SU-DHL-6 (cell line): ENCODE results near the gene CEMP1.

Experiments
- H2AFZ ChIP-seq: fragments of 200-600 bp; sonication (generic); 2 replicates; pipeline ENCODE4 v1.6.1; 2014; ENCODE audit warnings: low read depth, mild to moderate bottlenecking, moderate library complexity, mixed read lengths, antibody characterized with exemption, low read length; ENCODE audit not compliant: severe bottlenecking
- H3F3A ChIP-seq: fragments of 200-600 bp; shearing (Covaris generic); 2 replicates; pipeline ENCODE4 v1.6.0; 2016; ENCODE audit warnings: antibody characterized with exemption, mild to moderate bottlenecking; ENCODE audit not compliant: insufficient read depth
- H3K27ac ChIP-seq: fragments of 200-600 bp; sonication (generic); 2 replicates; pipeline ENCODE4 v1.5.1; 2016; ENCODE audit warnings: low read depth, mild to moderate bottlenecking, low read length, moderate library complexity, mixed read lengths
- H3K27me3 ChIP-seq: fragments of 200-600 bp; sonication (generic), shearing (Covaris generic); 2 replicates; pipeline ENCODE4 v1.6.0; 2014; ENCODE audit warnings: mild to moderate bottlenecking, low read length
- H3K36me3 ChIP-seq: fragments of 200-600 bp; sonication (generic); 2 replicates; pipeline ENCODE4 v1.6.1; 2014; ENCODE audit warnings: mild to moderate bottlenecking, low read length, mixed read lengths
- H3K4me2 ChIP-seq: fragments of 300-600, 200-600 bp; shearing (Covaris generic), sonication (generic); 2 replicates; pipeline ENCODE4 v1.6.0; 2014; ENCODE audit warnings: low read length, low read depth, mild to moderate bottlenecking; ENCODE audit not compliant: poor library complexity, severe bottlenecking
- H3K4me3 ChIP-seq: fragments of 200-600 bp; sonication (generic); 2 replicates; pipeline ENCODE4 v1.5.1; 2014; ENCODE audit warnings: antibody characterized with exemption, low read length, mild to moderate bottlenecking, mixed read lengths; ENCODE audit not compliant: insufficient read depth, poor library complexity, severe bottlenecking
- H3K79me2 ChIP-seq: fragments of 200-600 bp; sonication (generic); 2 replicates; pipeline ENCODE4 v1.6.1; 2014; ENCODE audit warnings: mild to moderate bottlenecking, low read length, moderate library complexity; ENCODE audit not compliant: insufficient read depth
- H3K9ac ChIP-seq: fragments of 200-600 bp; sonication (generic); 2 replicates; pipeline ENCODE4 v1.7.0; 2014; ENCODE audit warnings: mild to moderate bottlenecking, low read length
- H3K9me2 ChIP-seq: fragments of 200-600 bp; sonication (generic); replicated peaks from 2 replicates; pipeline ENCODE4 v1.6.1; 2014; ENCODE audit warnings: low read length; ENCODE audit not compliant: insufficient read depth
- H3K9me3 ChIP-seq: fragments of 200-600 bp; sonication (generic); 2 replicates; pipeline ENCODE4 v1.6.1; 2014; ENCODE audit warnings: low read length, mixed read lengths; ENCODE audit not compliant: insufficient read depth
- H4K20me1 ChIP-seq: fragments of 200-600 bp; sonication (generic); 2 replicates; pipeline ENCODE4 v1.6.1; 2014; ENCODE audit warnings: low read depth, mild to moderate bottlenecking, antibody characterized with exemption, low read length, moderate library complexity, mixed read lengths
- EZH2phosphoT487 ChIP-seq: fragments of 200-600 bp; sonication (generic), shearing (Covaris generic); conservative IDR thresholded peaks from 2 replicates; pipeline ENCODE4 v1.6.1; 2018; ENCODE audit warnings: mild to moderate bottlenecking, antibody characterized with exemption, low read length, moderate library complexity, mixed read lengths
- TF ChIP-seq, protein P1 (sequence below): fragments of 200-600 bp; sonication (generic); IDR thresholded peaks from one replicate; pipeline ENCODE4 v1.5.1; 2017; ENCODE audit warnings: antibody characterized with exemption, mild to moderate bottlenecking, low read length, moderate library complexity; ENCODE audit not compliant: insufficient read depth, poor library complexity, severe bottlenecking

CEMP1 gene

DNA sequence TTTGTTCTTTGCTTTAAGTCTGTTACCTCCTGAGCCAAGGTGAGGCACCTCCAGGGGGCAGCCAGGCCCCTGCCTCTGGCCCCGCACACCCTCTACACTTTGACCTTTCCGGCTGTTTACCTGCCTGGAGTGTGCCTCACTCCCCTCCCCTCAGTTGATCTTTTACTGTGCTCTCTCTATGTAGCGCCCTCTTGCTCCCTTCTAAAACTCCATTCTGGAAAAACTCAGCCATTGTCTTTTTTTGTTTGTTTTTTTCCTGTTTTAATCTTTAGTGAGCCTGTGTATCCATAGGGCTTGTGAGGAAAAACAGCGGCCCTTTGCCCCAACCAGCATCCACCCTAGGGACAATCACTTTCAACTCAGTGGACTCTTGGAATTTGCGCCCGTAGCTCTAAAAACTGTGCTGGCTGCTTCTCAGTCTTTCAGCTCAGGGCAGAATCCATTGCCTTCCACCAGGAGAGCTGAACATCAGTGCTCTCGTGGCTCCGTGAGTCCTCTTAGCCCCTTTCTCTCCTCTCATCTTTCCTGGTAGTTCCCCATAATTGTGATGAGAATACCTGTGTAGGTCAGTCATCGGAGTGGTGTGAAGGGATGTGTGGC, 6.8 kb downstream of the CEMP1 start:
- no peak for TF ChIP-seq EZH2phosphoT487
- TF ChIP-seq, protein P1, sequence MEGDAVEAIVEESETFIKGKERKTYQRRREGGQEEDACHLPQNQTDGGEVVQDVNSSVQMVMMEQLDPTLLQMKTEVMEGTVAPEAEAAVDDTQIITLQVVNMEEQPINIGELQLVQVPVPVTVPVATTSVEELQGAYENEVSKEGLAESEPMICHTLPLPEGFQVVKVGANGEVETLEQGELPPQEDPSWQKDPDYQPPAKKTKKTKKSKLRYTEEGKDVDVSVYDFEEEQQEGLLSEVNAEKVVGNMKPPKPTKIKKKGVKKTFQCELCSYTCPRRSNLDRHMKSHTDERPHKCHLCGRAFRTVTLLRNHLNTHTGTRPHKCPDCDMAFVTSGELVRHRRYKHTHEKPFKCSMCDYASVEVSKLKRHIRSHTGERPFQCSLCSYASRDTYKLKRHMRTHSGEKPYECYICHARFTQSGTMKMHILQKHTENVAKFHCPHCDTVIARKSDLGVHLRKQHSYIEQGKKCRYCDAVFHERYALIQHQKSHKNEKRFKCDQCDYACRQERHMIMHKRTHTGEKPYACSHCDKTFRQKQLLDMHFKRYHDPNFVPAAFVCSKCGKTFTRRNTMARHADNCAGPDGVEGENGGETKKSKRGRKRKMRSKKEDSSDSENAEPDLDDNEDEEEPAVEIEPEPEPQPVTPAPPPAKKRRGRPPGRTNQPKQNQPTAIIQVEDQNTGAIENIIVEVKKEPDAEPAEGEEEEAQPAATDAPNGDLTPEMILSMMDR, result no peak
- no peaks in the 10 kb centered on the region for H3K36me3 ChIP-seq
- H3F3A ChIP-seq, result 0 out of 2 replicates have a peak, but pooled peaks cover 4% of the 10 kb centered on the region

DNA sequence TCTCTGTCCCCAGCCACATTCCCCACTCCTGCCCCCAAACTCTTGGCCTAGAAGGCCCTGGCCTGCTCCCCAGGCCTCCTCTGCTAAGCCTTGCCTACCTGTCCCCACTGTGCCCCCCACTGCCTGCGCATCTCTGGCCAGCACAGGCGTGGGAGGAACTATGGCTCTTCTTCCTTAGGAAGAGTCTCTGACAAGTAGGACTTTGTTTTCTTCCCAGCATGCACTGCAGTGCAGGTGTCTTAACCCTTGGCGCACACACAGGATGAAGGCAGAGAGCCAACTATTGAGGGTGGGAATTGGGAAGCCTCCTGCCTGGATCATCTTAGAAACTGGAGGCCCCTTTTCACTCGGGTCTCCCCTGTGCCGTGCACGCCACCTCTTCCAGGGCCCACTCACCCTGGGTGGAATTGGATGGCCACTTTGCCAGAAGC, 7.4 kb downstream of the CEMP1 start:
- Histone ChIP-seq H3K36me3 (no peaks in the 10 kb centered on the region), H3F3A (0 out of 2 replicates have a peak, but pooled peaks cover 4% of the 10 kb centered on the region)

More for the DNA sequence above, 6.8 kb downstream of the CEMP1 start:
- H3K4me2 ChIP-seq, result no peak overlapping the region
- no peaks in the 10 kb centered on the region for H4K20me1 ChIP-seq
- peaks cover 13% of the 10 kb centered on the region for H3K79me2 ChIP-seq
- H3K27me3 ChIP-seq, result no peaks in the 10 kb centered on the region
- H3K9ac ChIP-seq, result no peak overlapping the region
- no peak overlapping the region for H2AFZ ChIP-seq
- no peak overlapping the region for H3K27ac ChIP-seq
- no peaks in the 10 kb centered on the region for H3K9me3 ChIP-seq
- H3K4me3 ChIP-seq, result no peak overlapping the region
- H3K9me2 ChIP-seq, result no peaks in the 10 kb centered on the region

DNA sequence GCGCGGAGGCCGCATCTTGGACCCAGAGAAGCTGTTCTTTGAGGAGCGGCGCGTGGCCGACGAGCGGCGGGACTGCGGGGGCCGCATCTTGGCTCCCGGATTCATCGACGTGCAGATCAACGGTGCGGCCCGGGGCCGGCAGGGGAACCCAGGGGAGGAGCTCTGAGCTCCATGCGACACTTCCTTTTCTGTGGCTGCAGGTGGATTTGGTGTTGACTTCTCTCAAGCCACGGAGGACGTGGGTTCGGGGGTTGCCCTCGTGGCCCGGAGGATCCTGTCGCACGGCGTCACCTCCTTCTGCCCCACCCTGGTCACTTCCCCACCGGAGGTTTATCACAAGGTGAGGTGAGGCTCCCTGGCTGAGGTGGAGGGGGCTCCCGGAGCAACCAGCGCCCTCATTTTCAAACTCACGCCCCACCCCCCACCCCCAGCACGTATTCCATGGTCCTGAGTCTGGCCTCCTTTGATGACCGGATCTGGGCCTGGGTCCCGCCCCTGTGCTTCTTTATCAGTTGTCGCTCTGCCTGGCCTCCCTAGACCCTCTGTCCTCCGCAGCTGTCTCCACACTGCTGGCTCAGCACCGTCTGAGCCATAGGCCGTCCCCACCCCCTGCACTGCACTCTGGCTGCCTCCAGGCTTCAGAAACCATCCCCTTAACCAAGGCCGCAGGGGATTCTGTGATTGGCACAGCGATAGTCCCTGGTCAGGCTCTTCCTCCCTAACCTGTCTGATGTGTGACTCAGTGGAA, 10.2 kb downstream of the CEMP1 start:
- Histone ChIP-seq H3K4me2 (peak overlapping the region; percentile 73), H3K27me3 (no peaks in the 10 kb centered on the region), H3K36me3 (no peaks in the 10 kb centered on the region), H3K9me3 (no peaks in the 10 kb centered on the region), H3K79me2 (peaks cover 47% of the 10 kb centered on the region), H3K27ac (no peak overlapping the region; the same call in 1 of the 2 replicates), H3K4me3 (peak overlapping the region; percentile 79), H2AFZ (no peak overlapping the region), H3K9me2 (no peaks in the 10 kb centered on the region), H3K9ac (peak overlapping the region; percentile 63), H4K20me1 (no peaks in the 10 kb centered on the region), H3F3A (0 out of 2 replicates have a peak, but pooled peaks cover 4% of the 10 kb centered on the region)
- TF ChIP-seq, protein P1, result no peak
- TF ChIP-seq EZH2phosphoT487, result no peak

More for the DNA sequence above, 7.4 kb downstream of the CEMP1 start:
- Histone ChIP-seq H3K27me3 (no peaks in the 10 kb centered on the region), H3K9ac (no peak overlapping the region), H3K4me3 (no peak overlapping the region), H2AFZ (no peak overlapping the region), H3K4me2 (no peak overlapping the region), H3K27ac (no peak overlapping the region), H4K20me1 (no peaks in the 10 kb centered on the region), H3K9me3 (no peaks in the 10 kb centered on the region), H3K79me2 (peaks cover 19% of the 10 kb centered on the region), H3K9me2 (no peaks in the 10 kb centered on the region)
- no peak for TF ChIP-seq EZH2phosphoT487
- TF ChIP-seq, protein P1, result no peak
